ENCODE data around the gene CDC27.
"Not testable (repeated sequence)": the region's sequence is repeated elsewhere in the genome, so short reads cannot be mapped to it uniquely, and the experiment has no call there.

CDC27 gene

DNA sequence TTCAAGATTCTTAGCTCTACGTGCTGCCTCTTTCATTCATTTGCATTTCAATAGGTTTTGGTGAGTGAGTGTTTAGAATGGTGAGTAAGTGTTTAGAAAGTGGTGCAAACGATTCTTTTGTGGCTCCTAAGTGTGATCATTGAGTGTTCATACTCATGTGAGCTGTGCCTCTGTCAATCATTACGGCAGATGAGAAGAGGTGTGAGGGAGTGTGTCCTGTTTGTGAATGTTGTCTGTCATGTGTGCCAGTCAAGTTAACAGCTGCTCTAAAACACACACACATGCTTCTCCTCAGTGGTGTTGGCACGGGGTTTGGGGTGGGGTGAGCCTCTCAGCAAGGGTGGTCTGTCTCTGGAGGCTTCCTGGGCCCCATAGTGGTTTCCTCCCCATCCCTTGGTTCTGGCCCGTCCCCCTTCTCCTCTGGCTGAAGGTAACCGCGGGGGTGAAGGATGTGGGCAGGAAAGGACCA is 31.5 kb upstream of the CDC27 start:
- TF ChIP-seq, protein P1, sequence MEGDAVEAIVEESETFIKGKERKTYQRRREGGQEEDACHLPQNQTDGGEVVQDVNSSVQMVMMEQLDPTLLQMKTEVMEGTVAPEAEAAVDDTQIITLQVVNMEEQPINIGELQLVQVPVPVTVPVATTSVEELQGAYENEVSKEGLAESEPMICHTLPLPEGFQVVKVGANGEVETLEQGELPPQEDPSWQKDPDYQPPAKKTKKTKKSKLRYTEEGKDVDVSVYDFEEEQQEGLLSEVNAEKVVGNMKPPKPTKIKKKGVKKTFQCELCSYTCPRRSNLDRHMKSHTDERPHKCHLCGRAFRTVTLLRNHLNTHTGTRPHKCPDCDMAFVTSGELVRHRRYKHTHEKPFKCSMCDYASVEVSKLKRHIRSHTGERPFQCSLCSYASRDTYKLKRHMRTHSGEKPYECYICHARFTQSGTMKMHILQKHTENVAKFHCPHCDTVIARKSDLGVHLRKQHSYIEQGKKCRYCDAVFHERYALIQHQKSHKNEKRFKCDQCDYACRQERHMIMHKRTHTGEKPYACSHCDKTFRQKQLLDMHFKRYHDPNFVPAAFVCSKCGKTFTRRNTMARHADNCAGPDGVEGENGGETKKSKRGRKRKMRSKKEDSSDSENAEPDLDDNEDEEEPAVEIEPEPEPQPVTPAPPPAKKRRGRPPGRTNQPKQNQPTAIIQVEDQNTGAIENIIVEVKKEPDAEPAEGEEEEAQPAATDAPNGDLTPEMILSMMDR (conservative IDR thresholded peaks at IDR 0.05; ENCODE audit: control insufficient read depth, insufficient read depth, low read depth, low read length): no peak
- no peak for DNase-seq (ENCODE audit: low read depth)

DNA sequence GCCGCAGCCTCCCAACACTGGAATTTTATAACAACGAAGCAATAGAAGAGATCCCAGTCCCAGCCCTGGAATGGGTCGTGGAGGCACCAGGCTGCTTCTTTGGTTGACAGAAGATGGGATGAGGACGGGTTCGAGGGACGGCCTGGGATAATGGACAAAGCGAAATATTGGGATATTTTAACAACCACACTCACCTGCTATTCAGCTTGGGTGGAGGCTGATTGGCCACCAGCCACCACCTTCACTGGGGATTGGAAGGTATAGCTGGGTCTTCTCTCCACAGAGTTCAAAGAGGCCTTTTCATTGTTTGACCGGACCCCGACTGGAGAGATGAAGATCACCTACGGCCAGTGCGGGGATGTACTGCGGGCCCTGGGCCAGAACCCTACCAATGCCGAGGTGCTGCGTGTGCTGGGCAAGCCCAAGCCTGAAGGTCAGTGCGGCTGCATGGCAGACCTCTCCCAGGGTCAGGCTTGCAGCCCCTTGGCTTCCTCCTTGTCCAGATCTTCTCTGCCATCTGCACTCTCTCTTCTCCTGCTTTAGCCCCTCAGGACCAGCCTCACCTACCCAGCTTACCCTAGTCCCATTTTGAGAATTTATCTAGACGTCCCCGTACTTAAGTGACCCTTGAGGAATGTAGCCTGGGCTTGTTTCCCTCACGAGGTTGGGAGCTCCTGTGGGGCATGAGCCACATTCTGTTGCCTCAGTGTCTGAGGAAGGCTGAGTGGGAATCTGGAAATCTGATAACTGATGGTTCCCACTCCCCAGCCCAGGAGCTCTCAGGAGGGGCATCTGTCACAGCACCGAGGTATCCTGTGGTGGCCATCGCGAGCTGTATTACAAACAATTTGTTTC is 30.8 kb upstream of the CDC27 start:
- TF ChIP-seq, protein P1 (conservative IDR thresholded peaks at IDR 0.05; ENCODE audit: control insufficient read depth, insufficient read depth, low read depth, low read length): no peak
- DNase-seq (ENCODE audit: low read depth): no peak
- no peak overlapping the region for H3K4me3 ChIP-seq (ENCODE audit: control insufficient read depth, low read depth, low read length)

More for the DNA sequence above, 31.5 kb upstream of the CDC27 start:
- no peak overlapping the region for H3K4me3 ChIP-seq (ENCODE audit: control insufficient read depth, low read depth, low read length)

DNA sequence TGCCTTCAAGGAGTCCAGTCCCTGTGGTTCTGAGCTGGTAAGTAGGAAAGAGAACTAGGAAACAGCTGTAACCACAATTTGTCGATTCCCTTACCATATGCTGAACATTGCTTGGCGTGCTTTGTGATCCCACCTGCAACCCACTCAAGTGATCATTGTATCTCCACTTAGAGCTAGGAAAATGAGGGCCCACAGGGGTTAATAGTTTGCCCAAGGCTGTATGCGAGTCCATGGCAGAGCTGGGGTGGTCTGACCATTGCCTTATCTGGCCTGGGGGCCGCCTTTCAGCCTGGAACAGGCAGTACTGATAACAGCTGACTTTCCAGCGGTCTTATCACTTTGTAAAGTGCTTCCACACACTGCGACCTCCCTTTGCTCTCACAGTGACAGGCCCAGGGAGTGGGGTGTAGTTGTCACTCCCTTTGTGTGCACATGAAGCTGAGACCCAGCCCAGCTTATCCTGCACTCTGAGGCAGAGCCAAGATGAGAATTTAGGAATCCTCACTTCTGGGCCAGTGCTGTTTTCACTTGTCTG is 29.9 kb upstream of the CDC27 start:
- no peak for DNase-seq (ENCODE audit: low read depth)
- TF ChIP-seq, protein P1 (conservative IDR thresholded peaks at IDR 0.05; ENCODE audit: control insufficient read depth, insufficient read depth, low read depth, low read length): no peak
- H3K4me3 ChIP-seq (ENCODE audit: control insufficient read depth, low read depth, low read length): no peak overlapping the region

DNA sequence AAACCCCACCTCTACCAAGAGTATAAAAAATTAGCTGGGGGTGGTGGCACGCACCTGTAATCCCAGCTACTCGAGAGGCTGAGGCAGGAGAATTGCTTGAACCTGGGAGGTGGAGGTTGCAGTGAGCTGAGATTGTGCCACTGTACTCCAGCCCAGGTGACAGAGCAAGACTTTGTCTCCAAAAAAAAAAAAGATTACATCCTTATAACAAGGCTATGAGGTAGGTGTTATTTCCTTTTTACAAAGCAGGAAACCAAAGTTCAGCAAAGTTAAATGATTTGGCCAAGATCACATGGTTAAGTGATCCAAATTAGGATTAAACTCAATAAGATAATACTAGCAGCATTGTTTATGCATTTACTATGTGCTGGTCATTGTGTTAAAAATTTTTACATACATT is 28.2 kb upstream of the CDC27 start:
- DNase-seq (ENCODE audit: low read depth): not testable (repeated sequence)

DNA sequence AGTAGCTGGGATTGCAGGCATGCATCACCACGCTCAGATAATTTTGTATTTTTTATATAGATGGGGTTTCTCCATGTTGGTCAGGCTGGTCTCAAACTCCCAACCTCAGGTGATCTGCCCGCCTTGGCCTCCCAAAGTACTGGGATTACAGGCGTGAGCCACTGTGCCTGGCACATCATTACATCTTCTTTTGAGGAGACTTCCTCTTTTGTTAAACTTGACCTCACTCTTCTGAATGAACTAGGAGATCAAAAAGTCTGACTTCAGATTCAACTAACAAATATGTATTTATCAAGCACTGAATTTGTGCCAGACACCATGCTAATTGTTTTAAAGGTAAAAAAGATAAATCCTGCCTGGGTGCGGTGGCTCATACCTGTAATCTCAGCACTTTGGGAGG is 27.7 kb upstream of the CDC27 start:
- not testable (repeated sequence) for DNase-seq (ENCODE audit: low read depth)

More for the DNA sequence above, 28.2 kb upstream of the CDC27 start:
- H3K4me3 ChIP-seq (ENCODE audit: control insufficient read depth, low read depth, low read length): not testable (repeated sequence)

DNA sequence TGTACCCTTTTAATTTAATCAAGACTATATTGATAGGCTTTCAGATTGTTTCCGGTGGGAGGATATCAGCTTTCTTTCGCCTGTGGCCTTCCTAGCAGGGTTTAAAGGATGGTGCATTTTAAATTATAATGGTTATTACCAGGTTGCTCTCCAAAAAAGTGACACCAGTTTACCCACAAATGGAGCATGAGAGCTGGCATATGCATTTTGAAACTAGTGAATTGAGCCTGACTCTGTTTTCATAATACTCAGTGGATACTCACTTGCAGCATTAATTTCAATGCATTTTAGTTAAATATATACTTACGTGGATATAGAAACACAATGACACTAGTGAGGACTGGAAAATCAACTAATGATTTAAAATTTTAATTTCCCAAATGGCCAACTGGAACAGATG is 25.8 kb upstream of the CDC27 start:
- DNase-seq (ENCODE audit: low read depth): no peak
- TF ChIP-seq, protein P1 (conservative IDR thresholded peaks at IDR 0.05; ENCODE audit: control insufficient read depth, insufficient read depth, low read depth, low read length): no peak
- no peak overlapping the region for H3K4me3 ChIP-seq (ENCODE audit: control insufficient read depth, low read depth, low read length)

More for the DNA sequence above, 27.7 kb upstream of the CDC27 start:
- not testable (repeated sequence) for H3K4me3 ChIP-seq (ENCODE audit: control insufficient read depth, low read depth, low read length)

DNA sequence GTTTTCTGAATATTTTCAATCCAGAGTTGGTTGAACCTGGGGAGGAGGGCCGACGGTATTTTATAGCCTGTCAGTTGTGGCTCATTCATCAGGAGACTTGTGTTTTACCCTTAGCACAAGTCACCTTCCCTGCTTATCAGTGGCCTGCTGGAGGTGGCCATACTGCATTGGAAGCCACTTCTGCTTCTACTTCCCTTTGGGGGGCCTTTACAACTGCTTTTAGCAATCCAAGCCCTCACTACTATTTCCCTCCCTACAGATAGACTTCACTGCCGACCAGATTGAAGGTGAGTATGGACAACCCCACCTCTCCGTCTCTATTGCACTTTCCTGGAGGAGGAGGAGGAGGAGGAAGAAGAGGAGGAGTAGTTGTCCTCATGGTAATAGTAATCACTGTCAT is 24.4 kb upstream of the CDC27 start:
- H3K4me3 ChIP-seq (ENCODE audit: control insufficient read depth, low read depth, low read length): no peak overlapping the region
- DNase-seq (ENCODE audit: low read depth): no peak
- TF ChIP-seq, protein P1 (conservative IDR thresholded peaks at IDR 0.05; ENCODE audit: control insufficient read depth, insufficient read depth, low read depth, low read length): no peak
